Aorta (tissue), 5 donors: ENCODE results near the gene SLC12A7. TPM values are rescaled to one million over a fixed set of nuclear protein-coding genes. Genes with fewer than 3 reads are reported as not detected.
"Not testable (repeated sequence)": the region's sequence is repeated elsewhere in the genome, so short reads cannot be mapped to it uniquely, and the experiment has no call there.

Experiments
- ATAC-seq: fragments of 200-7000 bp; cut with Tn5 transposase; one replicate; pipeline ENCODE4 v1.9.1; 2022; ENCODE audit warnings: moderate library complexity; ENCODE audit not compliant: low FRiP score
- DNase-seq, 2 donors: peaks; one replicate each; pipeline ENCODE4 v3.0.0-alpha.2; 2020
- H3K27ac ChIP-seq, 2 donors: one replicate each; pipeline ENCODE4 v1.5.1; 2013; ENCODE audit warnings: low read length in 2 of 2, mild to moderate bottlenecking in 2 of 2, moderate library complexity in 2 of 2, control low read depth in 1 of 2, inconsistent platforms in 1 of 2, low read depth in 1 of 2
- H3K27me3 ChIP-seq, 2 donors: one replicate each; pipeline ENCODE4 v1.6.1; 2013; ENCODE audit warnings: control low read depth in 1 of 2, low read length in 1 of 2, mild to moderate bottlenecking in 1 of 2, moderate library complexity in 1 of 2; ENCODE audit not compliant: insufficient read depth in 2 of 2, control insufficient read depth in 1 of 2
- H3K36me3 ChIP-seq, 2 donors: one replicate each; pipeline ENCODE4 v1.6.1; 2013; ENCODE audit warnings: control low read depth in 1 of 2, low read length in 1 of 2, mild to moderate bottlenecking in 1 of 2; ENCODE audit not compliant: insufficient read depth in 2 of 2, control insufficient read depth in 1 of 2
- H3K4me1 ChIP-seq, 2 donors: one replicate each; pipeline ENCODE4 v1.6.1; 2013; ENCODE audit warnings: low read length in 2 of 2, control low read depth in 1 of 2, mild to moderate bottlenecking in 1 of 2, moderate library complexity in 1 of 2; ENCODE audit not compliant: insufficient read depth in 2 of 2, control insufficient read depth in 1 of 2
- H3K4me3 ChIP-seq, 2 donors: one replicate each; pipeline ENCODE4 v1.5.1; 2013; ENCODE audit warnings: low read length in 2 of 2, control low read depth in 1 of 2, mild to moderate bottlenecking in 1 of 2
- H3K9me3 ChIP-seq: one replicate; pipeline ENCODE4 v1.6.1; 2013; ENCODE audit warnings: mild to moderate bottlenecking, low read length; ENCODE audit not compliant: control insufficient read depth
- WGBS, 2 donors: extraction: QIAGEN DNeasy Blood & Tissue Kit; methylation state at CpG; one replicate each; pipeline ENCODE4 v1.1.7; 2013; 5-methylcytosine and 5-hydroxymethylcytosine counted together
- intact Hi-C, 2 donors: fragments of 100-400 bp; cut with DNase I; formaldehyde crosslinking; loops; one replicate each; pipeline versions ENCODE4 v1.14.2 to v1.15.0; 2022
- polyA plus RNA-seq, 2 donors: library from polyadenylated mRNA; stranded (reverse); fragments of 200-250 nt; gene quantifications; one replicate each; pipeline ENCODE4 v1.2.3, GENCODE V29; 2013
- total RNA-seq, 2 donors: library from RNA; stranded (reverse); fragmentation: NEBNext Ultra II Directional; extraction: Animal tissue kit (Norgen Biotek cat#: 25700); gene quantifications; one replicate each; pipeline ENCODE4 v1.2.1, GENCODE V29; 2021
- donor health status: healthy with polysubstance abuse.
- donor health status: Bipolar disorder and iron deficiency.
- donor health status: DM: no; HTN: no; CAD: no.
- donor health status: DM: no; HTN: no; CAD: no.
- donor health status: DM: yes; HTN: yes; CAD: no.

SLC12A7 gene
- total and polyA plus RNA-seq, 4 donors, result 4.5 to 54.4 (median 19.3) TPM

DNA sequence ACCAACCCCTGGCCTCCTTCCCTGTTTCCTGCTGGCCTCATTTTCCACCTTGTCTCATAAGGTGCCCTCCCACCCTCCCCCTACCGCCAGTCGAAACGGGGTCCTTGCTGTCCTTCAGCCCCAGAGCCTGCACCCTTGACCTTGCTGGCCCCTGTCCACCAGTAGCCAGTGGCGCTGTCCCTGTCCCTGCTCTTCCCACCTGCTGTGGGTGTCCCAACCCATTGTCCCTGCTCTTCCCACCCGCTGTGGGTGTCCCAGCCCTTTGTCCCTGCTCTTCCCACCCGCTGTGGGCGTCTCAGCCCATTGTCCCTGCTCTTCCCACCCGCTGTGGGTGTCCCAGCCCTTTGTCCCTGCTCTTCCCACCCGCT, 89.9 kb downstream of the SLC12A7 start:
- intact Hi-C loops, H3K4me1 ChIP-seq, ATAC-seq, H3K9me3 ChIP-seq, H3K4me3 ChIP-seq, H3K36me3 ChIP-seq, H3K27me3 ChIP-seq, H3K27ac ChIP-seq: not testable (repeated sequence)
- peak in 1 of 2 donors; percentile 39 for DNase-seq
- 66 to 70% methylated on average over 6 to 9 of the region's 9 CpGs for WGBS, 2 donors

GRCh38 chr5:1021136-1021968, 90.5 kb downstream of the SLC12A7 start:
- peak; percentile 34 to 66 for DNase-seq
- H3K27ac ChIP-seq, result no peak overlapping the region

GRCh38 chr5:1020452-1020961, 91.4 kb downstream of the SLC12A7 start:
- Histone ChIP-seq H3K27me3 (no peaks in the 10 kb centered on the region), H3K27ac (no peak overlapping the region), H3K36me3 (no peaks in the 10 kb centered on the region), H3K4me3 (no peak overlapping the region), H3K9me3 (no peaks in the 10 kb centered on the region), H3K4me1 (no peaks in the 10 kb centered on the region)
- 80% methylated on average over 16 of the region's 16 CpGs for WGBS, 2 donors
- intact Hi-C loops, result no loop called here
- ATAC-seq (no peak), DNase-seq (peak; percentile 22 to 65)

More at GRCh38 chr5:1021136-1021968, 90.5 kb downstream of the SLC12A7 start:
- no peak overlapping the region for H3K4me3 ChIP-seq
- H3K4me1 ChIP-seq, result no peaks in the 10 kb centered on the region
- no peaks in the 10 kb centered on the region for H3K9me3 ChIP-seq
- 47 to 53% methylated on average over 29 of the region's 29 CpGs for WGBS, 2 donors
- H3K27me3 ChIP-seq, result no peaks in the 10 kb centered on the region
- intact Hi-C loops, result no loop called here
- no peak for ATAC-seq
- no peaks in the 10 kb centered on the region for H3K36me3 ChIP-seq

GRCh38 chr5:1019001-1019905, 92.6 kb downstream of the SLC12A7 start:
- WGBS, 2 donors, result 83 to 84% methylated on average over 37 of the region's 37 CpGs
- Histone ChIP-seq H3K9me3 (no peaks in the 10 kb centered on the region), H3K4me3 (no peak overlapping the region), H3K27me3 (no peaks in the 10 kb centered on the region), H3K36me3 (no peaks in the 10 kb centered on the region), H3K4me1 (no peaks in the 10 kb centered on the region), H3K27ac (no peak overlapping the region)
- intact Hi-C loops, result no loop called here
- ATAC-seq, result peak; percentile 49
- peak; percentile 30 to 68 for DNase-seq

GRCh38 chr5:1018596-1018995, 93.3 kb downstream of the SLC12A7 start:
- ATAC-seq, result peak; percentile 4
- Histone ChIP-seq H3K9me3 (no peaks in the 10 kb centered on the region), H3K4me1 (no peaks in the 10 kb centered on the region), H3K4me3 (no peak overlapping the region), H3K27ac (no peak overlapping the region), H3K36me3 (no peaks in the 10 kb centered on the region), H3K27me3 (no peaks in the 10 kb centered on the region)
- 91 to 94% methylated on average over 9 of the region's 9 CpGs for WGBS, 2 donors
- DNase-seq, result peak in 1 of 2 donors; percentile 34
- intact Hi-C loops, result no loop called here

DNA sequence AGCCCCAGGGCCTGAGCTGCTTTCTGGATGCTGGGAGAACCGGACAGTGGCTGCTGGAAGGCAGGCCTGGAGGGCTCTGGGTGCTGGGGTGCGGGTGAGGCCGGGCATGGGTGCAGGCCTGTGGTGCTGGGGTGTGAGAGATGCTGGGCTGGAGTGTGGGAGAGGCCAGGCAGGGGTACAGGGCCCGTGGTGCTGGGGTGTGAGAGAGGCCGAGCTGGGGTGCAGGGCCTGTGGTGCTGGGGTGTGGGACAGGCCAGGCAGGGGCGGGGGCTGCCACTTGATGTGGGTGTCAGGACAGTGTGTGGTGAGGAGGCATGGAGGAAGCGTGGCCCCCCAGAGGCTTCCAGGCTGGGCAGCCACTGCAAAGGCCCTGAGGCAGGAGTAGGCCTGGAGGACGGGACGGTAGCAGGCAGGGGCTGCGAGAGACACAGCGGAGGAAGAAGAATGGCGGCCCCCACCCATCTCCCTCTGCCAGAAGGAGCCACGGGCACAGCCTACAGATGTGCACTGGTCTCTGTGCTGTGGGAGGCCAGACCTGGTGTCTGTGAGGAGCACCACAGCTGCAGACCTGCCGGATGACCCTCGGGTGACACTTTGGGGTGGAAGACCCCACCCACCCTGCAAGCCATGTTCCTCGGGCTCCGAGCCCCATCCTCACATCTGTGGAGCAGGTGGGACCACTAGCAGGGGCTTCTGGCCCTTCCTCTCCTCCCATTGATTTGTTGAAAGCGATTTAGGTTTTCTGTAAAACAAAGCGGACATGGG, 94.0 kb downstream of the SLC12A7 start:
- ATAC-seq (no peak), DNase-seq (peak; percentile 24 to 69)
- Histone ChIP-seq H3K4me3 (no peak overlapping the region), H3K36me3 (no peaks in the 10 kb centered on the region), H3K27ac (no peak overlapping the region), H3K27me3 (no peaks in the 10 kb centered on the region), H3K9me3 (no peaks in the 10 kb centered on the region), H3K4me1 (no peaks in the 10 kb centered on the region)
- WGBS, 2 donors, result 95% methylated on average over 19 of the region's 19 CpGs
- intact Hi-C loops, result no loop called here

DNA sequence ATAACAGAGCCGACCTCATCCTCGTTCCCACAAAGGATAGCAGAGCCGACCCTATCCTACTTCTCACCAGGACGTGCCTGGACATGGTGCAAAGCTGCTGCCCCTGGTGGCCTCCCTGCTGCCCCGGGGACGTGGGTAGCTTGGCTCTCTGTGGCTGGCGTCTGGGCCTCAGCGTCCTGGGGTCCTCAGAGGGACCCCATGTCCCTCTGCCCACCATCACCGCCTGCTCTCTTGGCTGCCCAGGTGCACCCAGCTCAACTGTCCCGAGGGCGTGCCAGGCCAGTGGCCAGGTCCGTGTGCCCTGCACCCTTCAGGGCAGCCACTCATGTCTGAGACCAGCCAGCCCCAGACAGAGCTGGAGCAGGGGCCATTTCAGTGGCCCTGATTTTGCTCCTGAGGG, 94.8 kb downstream of the SLC12A7 start:
- DNase-seq, result peak in 1 of 2 donors; percentile 57
- intact Hi-C loops, result no loop called here
- Histone ChIP-seq H3K4me1 (no peaks in the 10 kb centered on the region), H3K27ac (no peak overlapping the region), H3K27me3 (no peaks in the 10 kb centered on the region), H3K9me3 (no peaks in the 10 kb centered on the region), H3K4me3 (no peak overlapping the region), H3K36me3 (no peaks in the 10 kb centered on the region)
- 66 to 77% methylated on average over 12 of the region's 12 CpGs for WGBS, 2 donors
- ATAC-seq, result no peak

- Histone ChIP-seq H3K4me3 (no peak overlapping the region), H3K27ac (no peak overlapping the region), H3K36me3 (no peaks in the 10 kb centered on the region), H3K27me3 (no peaks in the 10 kb centered on the region), H3K9me3 (no peaks in the 10 kb centered on the region), H3K4me1 (no peaks in the 10 kb centered on the region)
- ATAC-seq (no peak), DNase-seq (peak; percentile 22 to 48)
- 49 to 58% methylated on average over 16 of the region's 16 CpGs for WGBS, 2 donors
- intact Hi-C loops, result no loop called here
Measured at GRCh38 chr5:1016476-1016875, 95.4 kb downstream of the SLC12A7 start.
